DMS79 treated with DMSO at 0.1 percent for 48 hours (cell line): ENCODE results near the gene TSACC.
A peak's percentile ranks its signal among the peaks of the same experiment; 100 is the strongest.
"Not testable (repeated sequence)": the region's sequence is repeated elsewhere in the genome, so short reads cannot be mapped to it uniquely, and the experiment has no call there.

ENCODE experiments used
- DNase-seq: peaks from one replicate; lab custom pipeline; 2025; lab: John Stamatoyannopoulos, UW

The TSACC gene

GRCh38 chr1:156338180-156338976 lies at the start of gene TSACC, which contains the start of gene CCT3:
TSS of gene TSACC (plus strand) at chr1:156338526. CDS start at chr1:156339758, 1,232 bp downstream.
TSS of gene CCT3 (minus strand) at chr1:156338292. CDS start at chr1:156338184, 108 bp downstream.
- peak; percentile 99 for DNase-seq

- no peak for DNase-seq
Observed at GRCh38 chr1:156289857-156290256, 48.5 kb upstream of the TSACC start.

GRCh38 chr1:156291226-156292061 lies 46.9 kb upstream of the TSACC start:
- DNase-seq, result peak; percentile 51

- no peak for DNase-seq
Observed at GRCh38 chr1:156293098-156293434, 45.3 kb upstream of the TSACC start.

GRCh38 chr1:156293895-156294294 lies 44.4 kb upstream of the TSACC start:
- DNase-seq, result no peak

GRCh38 chr1:156295391-156295947 lies 42.9 kb upstream of the TSACC start, which contains the start of gene GLMP:
TSS of gene GLMP (minus strand) at chr1:156295679. CDS start at chr1:156295645, 34 bp downstream.
- peak; percentile 66 for DNase-seq

- no peak for DNase-seq
Observed at GRCh38 chr1:156298852-156299357, 39.4 kb upstream of the TSACC start, which contains the start of gene VHLL. TSS of gene VHLL (minus strand) at chr1:156299307. CDS start at chr1:156299189, 118 bp downstream.

GRCh38 chr1:156303241-156303640 lies 35.1 kb upstream of the TSACC start:
- DNase-seq, result no peak

- no peak for DNase-seq
Observed at GRCh38 chr1:156305215-156305614, 33.1 kb upstream of the TSACC start.

GRCh38 chr1:156308078-156308477 lies 30.2 kb upstream of the TSACC start:
- no peak for DNase-seq

GRCh38 chr1:156310962-156311361 lies 27.4 kb upstream of the TSACC start:
- no peak for DNase-seq

- DNase-seq, result no peak
Observed at GRCh38 chr1:156316909-156317308, 21.4 kb upstream of the TSACC start.

GRCh38 chr1:156319664-156320063 lies 18.7 kb upstream of the TSACC start:
- DNase-seq, result no peak

- no peak for DNase-seq
Observed at GRCh38 chr1:156320560-156320959, 17.8 kb upstream of the TSACC start.

- DNase-seq, result not testable (repeated sequence)
Observed at GRCh38 chr1:156323179-156323578, 15.1 kb upstream of the TSACC start.

GRCh38 chr1:156336242-156336641 lies 2.1 kb upstream of the TSACC start:
- DNase-seq, result no peak

- no peak for DNase-seq
Observed at GRCh38 chr1:156337052-156337887, 1.1 kb upstream of the TSACC start.

GRCh38 chr1:156337888-156338179 lies 492 bp upstream of the TSACC start:
- DNase-seq, result no peak

GRCh38 chr1:156342166-156342955 lies 4.0 kb downstream of the TSACC start:
- DNase-seq, result no peak

- DNase-seq, result no peak
Observed at GRCh38 chr1:156344409-156344808, 6.1 kb downstream of the TSACC start.

- not testable (repeated sequence) for DNase-seq
Observed at GRCh38 chr1:156346035-156346434, 7.7 kb downstream of the TSACC start.
